Measurements from ENCODE around the gene C11orf54. TPM values are rescaled to one million over a fixed set of nuclear protein-coding genes. Genes with fewer than 3 reads are reported as not detected.

The C11orf54 gene
- total RNA-seq, 1 experiment from 2014 or later: 18.0 TPM

- no peaks in the 10 kb centered on the region for H4K20me1 ChIP-seq (ENCODE audit: control insufficient read depth, insufficient read depth, insufficient read length)
- no peaks in the 10 kb centered on the region for H3K9me3 ChIP-seq (ENCODE audit: control insufficient read depth, low read depth, low read length)
- no peaks in the 10 kb centered on the region for H3K4me1 ChIP-seq (ENCODE audit: insufficient read depth, low read length)
- no peak overlapping the region for H2BK15ac ChIP-seq (ENCODE audit: low read depth, low read length)
- no peak overlapping the region for H4K91ac ChIP-seq (ENCODE audit: insufficient read length, low read depth, low read length)
- no peak overlapping the region for H3K9ac ChIP-seq (ENCODE audit: extremely low read depth, insufficient read length, low read length)
- peaks cover 6 to 11% of the 10 kb centered on the region in 2 experiments for H3K4me1 Mint-ChIP-seq
- H2BK12ac ChIP-seq (ENCODE audit: insufficient read length, low read depth, low read length): no peak overlapping the region
- no peak overlapping the region for H4K5ac ChIP-seq (ENCODE audit: insufficient read length, low read depth, low read length)
- H2BK20ac ChIP-seq (ENCODE audit: low read depth, low read length, poor library complexity, severe bottlenecking): no peak overlapping the region
- no peak overlapping the region for H3K4me3 Mint-ChIP-seq
- H3K36me3 Mint-ChIP-seq (ENCODE audit: insufficient read depth in 1 of 3, low read depth in 3 of 3): peaks cover 20 to 58% (median 58%) of the 10 kb centered on the region in 3 experiments
- peak overlapping the region in 1 of 3 experiments; percentile 55; a peak in 2 of 7 replicates for H3K27ac Mint-ChIP-seq
- H3K9me3 Mint-ChIP-seq: no peaks in the 10 kb centered on the region
- no CpG with 5 or more reads among the region's 5 CpGs for WGBS (ENCODE audit: extremely low coverage, insufficient read length, low lambda C conversion rate)
- H3T11ph ChIP-seq (ENCODE audit: low read length): no peak overlapping the region
- H3K27me3 Mint-ChIP-seq (ENCODE audit: low read depth): no peaks in the 10 kb centered on the region
- no peak overlapping the region for H3K56ac ChIP-seq (ENCODE audit: insufficient read length, low read depth, low read length)
- DNase-seq: no peak
- H4K8ac ChIP-seq (replicated peaks; ENCODE audit: insufficient read length, low read depth, low read length): no peak overlapping the region
- no peak overlapping the region for H3K14ac ChIP-seq (ENCODE audit: insufficient read depth, low read length)
- no peaks in the 10 kb centered on the region for H3K27me3 ChIP-seq (ENCODE audit: insufficient read depth, low read length)
- H2AK5ac ChIP-seq (ENCODE audit: insufficient read length, low read length): no peak overlapping the region
- H2AFZ ChIP-seq (ENCODE audit: low read length): no peak overlapping the region
- no peaks in the 10 kb centered on the region for H3K23me2 ChIP-seq (ENCODE audit: insufficient read length, low read depth, low read length, poor library complexity, severe bottlenecking)
- no peak overlapping the region for H3K27ac ChIP-seq (ENCODE audit: insufficient read length, low read depth, low read length)
- no peak overlapping the region for H3K18ac ChIP-seq (ENCODE audit: insufficient read length, low read depth, low read length)
- H3K4me2 ChIP-seq (ENCODE audit: insufficient read depth, insufficient read length, low read length): no peak overlapping the region
- H3K79me1 ChIP-seq (ENCODE audit: insufficient read depth, low read depth, low read length, poor library complexity, severe bottlenecking): no peaks in the 10 kb centered on the region
- no peak overlapping the region for H2BK5ac ChIP-seq (ENCODE audit: insufficient read length, low read length)
- TF ChIP-seq CTCF (conservative IDR thresholded peaks at IDR 0.05): no peak
- H2BK120ac ChIP-seq (ENCODE audit: low read depth, low read length, poor library complexity, severe bottlenecking): no peak overlapping the region
- no peak overlapping the region for H3K4ac ChIP-seq (ENCODE audit: low read depth, low read length)
- no peaks in the 10 kb centered on the region for H3K79me2 ChIP-seq (ENCODE audit: insufficient read depth, low read length)
- no peak overlapping the region for H3K23ac ChIP-seq (ENCODE audit: insufficient read length, low read depth, low read length)
These were observed 72.5 kb downstream of the C11orf54 start for GRCh38 chr11:93813974-93814373.

Small RNAs within 50 kb of the gene (microRNA-seq; reads per million reads assigned to microRNA genes)
- gene MIR1304 (ENCODE audit: borderline microRNAs expressed): 4.0 reads per million, percentile 29 among the genes with 10 or more reads in this experiment

Other genes starting within 250 kb of the C11orf54 start
- 35.6 and 41.1 TPM in 2 replicates for gene SMCO4, start 198.3 kb upstream of the C11orf54 start, total RNA-seq (2021)
- 15.3 and 17.0 TPM in 2 replicates for gene CEP295, start 80.0 kb upstream of the C11orf54 start, total RNA-seq (2021)
- gene TAF1D, start 177 bp upstream of the C11orf54 start, total RNA-seq (2021): 258 and 272 TPM in 2 replicates
- gene MED17, start 42.6 kb downstream of the C11orf54 start, total RNA-seq (2021): 38.3 and 43.3 TPM in 2 replicates
- gene VSTM5, start 108.9 kb downstream of the C11orf54 start, total RNA-seq (2021): not detected in 2 replicates